Kidney tubule cell (primary cell): ENCODE results near the gene TFPT.
"Not testable (repeated sequence)": the region's sequence is repeated elsewhere in the genome, so short reads cannot be mapped to it uniquely, and the experiment has no call there.

Experiments
- DNase-seq: peaks from one replicate; pipeline ENCODE4 v3.0.0-alpha.2; 2018; ENCODE audit warnings: low spot score

The TFPT gene

GRCh38 chr19:54123682-54124081, 8.2 kb upstream of the TFPT start:
- no peak for DNase-seq

- DNase-seq = no peak
Observed at GRCh38 chr19:54121259-54121658, 5.8 kb upstream of the TFPT start.

GRCh38 chr19:54114340-54115108, 933 bp downstream of the TFPT start:
- DNase-seq = peak; percentile 52

- no peak for DNase-seq
Observed at GRCh38 chr19:54109651-54110050, 5.8 kb downstream of the TFPT start.

- no peak for DNase-seq
Observed at GRCh38 chr19:54108496-54108895, 7.0 kb downstream of the TFPT start.

- no peak for DNase-seq
Observed at GRCh38 chr19:54107876-54108490, 7.5 kb downstream of the TFPT start.

GRCh38 chr19:54106716-54107115, 8.7 kb downstream of the TFPT start:
- DNase-seq = no peak

- DNase-seq = no peak
Observed at GRCh38 chr19:54105796-54106195, 9.7 kb downstream of the TFPT start.

GRCh38 chr19:54104998-54105715, 10.3 kb downstream of the TFPT start:
- DNase-seq = no peak

GRCh38 chr19:54102421-54103169, 12.9 kb downstream of the TFPT start, which contains the start of gene NDUFA3:
TSS of gene NDUFA3 (plus strand) at chr19:54102855. CDS start at chr19:54102879, 24 bp downstream.
- DNase-seq = peak; percentile 99

- DNase-seq = no peak
Observed at GRCh38 chr19:54100561-54100960, 14.9 kb downstream of the TFPT start, which contains the start of gene OSCAR. TSS of gene OSCAR (minus strand) at chr19:54100803. CDS start at chr19:54100792, 11 bp downstream.

- DNase-seq = not testable (repeated sequence)
Observed at GRCh38 chr19:54099903-54100255, 15.6 kb downstream of the TFPT start.

GRCh38 chr19:54099190-54099902, 16.1 kb downstream of the TFPT start:
- no peak for DNase-seq

- DNase-seq = peak; percentile 42
Observed at GRCh38 chr19:54096617-54097106, 18.8 kb downstream of the TFPT start.

GRCh38 chr19:54095859-54096616, 19.4 kb downstream of the TFPT start:
- DNase-seq = peak; percentile 48

GRCh38 chr19:54095136-54095858, 20.2 kb downstream of the TFPT start:
- no peak for DNase-seq

- DNase-seq = no peak
Observed at GRCh38 chr19:54094426-54095000, 20.9 kb downstream of the TFPT start.

GRCh38 chr19:54084410-54084809, 31.0 kb downstream of the TFPT start:
- no peak for DNase-seq

- DNase-seq = no peak
Observed at GRCh38 chr19:54081032-54081431, 34.4 kb downstream of the TFPT start, which contains the start of gene TARM1. TSS of gene TARM1 (minus strand) at chr19:54081365. CDS start at chr19:54081340, 25 bp downstream.
